SU-DHL-6 (cell line): ENCODE results near the gene ATP6V0D1.
"Not testable (repeated sequence)": the region's sequence is repeated elsewhere in the genome, so short reads cannot be mapped to it uniquely, and the experiment has no call there.

Experiments
- H2AFZ ChIP-seq: fragments of 200-600 bp; sonication (generic); 2 replicates; pipeline ENCODE4 v1.6.1; 2014; ENCODE audit warnings: low read depth, mild to moderate bottlenecking, moderate library complexity, mixed read lengths, antibody characterized with exemption, low read length; ENCODE audit not compliant: severe bottlenecking
- H3F3A ChIP-seq: fragments of 200-600 bp; shearing (Covaris generic); 2 replicates; pipeline ENCODE4 v1.6.0; 2016; ENCODE audit warnings: antibody characterized with exemption, mild to moderate bottlenecking; ENCODE audit not compliant: insufficient read depth
- H3K27ac ChIP-seq: fragments of 200-600 bp; sonication (generic); 2 replicates; pipeline ENCODE4 v1.5.1; 2016; ENCODE audit warnings: low read depth, mild to moderate bottlenecking, low read length, moderate library complexity, mixed read lengths
- H3K27me3 ChIP-seq: fragments of 200-600 bp; sonication (generic), shearing (Covaris generic); 2 replicates; pipeline ENCODE4 v1.6.0; 2014; ENCODE audit warnings: mild to moderate bottlenecking, low read length
- H3K36me3 ChIP-seq: fragments of 200-600 bp; sonication (generic); 2 replicates; pipeline ENCODE4 v1.6.1; 2014; ENCODE audit warnings: mild to moderate bottlenecking, low read length, mixed read lengths
- H3K4me2 ChIP-seq: fragments of 300-600, 200-600 bp; shearing (Covaris generic), sonication (generic); 2 replicates; pipeline ENCODE4 v1.6.0; 2014; ENCODE audit warnings: low read length, low read depth, mild to moderate bottlenecking; ENCODE audit not compliant: poor library complexity, severe bottlenecking
- H3K4me3 ChIP-seq: fragments of 200-600 bp; sonication (generic); 2 replicates; pipeline ENCODE4 v1.5.1; 2014; ENCODE audit warnings: antibody characterized with exemption, low read length, mild to moderate bottlenecking, mixed read lengths; ENCODE audit not compliant: insufficient read depth, poor library complexity, severe bottlenecking
- H3K79me2 ChIP-seq: fragments of 200-600 bp; sonication (generic); 2 replicates; pipeline ENCODE4 v1.6.1; 2014; ENCODE audit warnings: mild to moderate bottlenecking, low read length, moderate library complexity; ENCODE audit not compliant: insufficient read depth
- H3K9ac ChIP-seq: fragments of 200-600 bp; sonication (generic); 2 replicates; pipeline ENCODE4 v1.7.0; 2014; ENCODE audit warnings: mild to moderate bottlenecking, low read length
- H3K9me2 ChIP-seq: fragments of 200-600 bp; sonication (generic); replicated peaks from 2 replicates; pipeline ENCODE4 v1.6.1; 2014; ENCODE audit warnings: low read length; ENCODE audit not compliant: insufficient read depth
- H3K9me3 ChIP-seq: fragments of 200-600 bp; sonication (generic); 2 replicates; pipeline ENCODE4 v1.6.1; 2014; ENCODE audit warnings: low read length, mixed read lengths; ENCODE audit not compliant: insufficient read depth
- H4K20me1 ChIP-seq: fragments of 200-600 bp; sonication (generic); 2 replicates; pipeline ENCODE4 v1.6.1; 2014; ENCODE audit warnings: low read depth, mild to moderate bottlenecking, antibody characterized with exemption, low read length, moderate library complexity, mixed read lengths
- EZH2phosphoT487 ChIP-seq: fragments of 200-600 bp; sonication (generic), shearing (Covaris generic); conservative IDR thresholded peaks from 2 replicates; pipeline ENCODE4 v1.6.1; 2018; ENCODE audit warnings: mild to moderate bottlenecking, antibody characterized with exemption, low read length, moderate library complexity, mixed read lengths
- TF ChIP-seq, protein P1 (sequence below): fragments of 200-600 bp; sonication (generic); IDR thresholded peaks from one replicate; pipeline ENCODE4 v1.5.1; 2017; ENCODE audit warnings: antibody characterized with exemption, mild to moderate bottlenecking, low read length, moderate library complexity; ENCODE audit not compliant: insufficient read depth, poor library complexity, severe bottlenecking

ATP6V0D1 gene

DNA sequence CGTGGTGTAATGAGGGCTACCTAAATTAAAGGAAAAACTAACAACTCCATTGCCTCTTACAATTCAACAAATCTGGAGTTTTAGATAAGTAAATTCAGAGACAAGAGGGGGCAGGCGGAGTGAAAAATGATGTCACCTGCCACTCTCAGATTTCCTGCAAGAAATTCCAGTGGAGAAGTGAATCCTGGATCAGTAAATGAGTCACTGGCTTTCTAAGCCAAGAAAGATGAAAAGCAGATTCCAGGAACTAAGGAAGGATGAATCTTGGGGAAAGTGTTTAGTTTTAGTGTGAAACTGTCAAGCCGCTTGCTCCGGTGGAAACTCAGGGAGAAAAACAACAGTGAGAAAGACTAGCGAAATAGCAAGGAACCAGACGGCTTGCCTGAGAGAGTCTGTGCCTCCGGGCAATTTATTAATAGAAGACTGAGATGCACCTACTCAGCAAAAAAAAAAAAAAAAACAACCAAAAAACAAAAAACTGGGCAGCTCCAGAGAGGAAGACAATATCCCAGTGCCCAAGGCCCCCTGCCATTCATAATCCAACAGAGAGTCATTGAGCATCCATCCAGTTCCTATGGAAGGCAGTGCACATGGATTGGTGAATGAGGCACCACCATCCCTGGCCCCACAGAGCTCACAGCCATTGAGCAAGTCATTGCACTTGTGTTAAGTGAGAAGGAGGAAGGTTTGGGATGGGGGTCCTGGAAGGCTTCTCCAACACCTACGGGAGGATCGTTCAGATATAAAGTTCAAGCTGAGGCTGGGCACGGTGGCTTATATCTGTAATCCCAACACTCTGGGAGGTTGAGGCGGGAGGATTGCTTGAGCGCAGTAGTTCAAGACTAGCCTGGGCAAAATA, 35.6 kb upstream of the ATP6V0D1 start:
- Histone ChIP-seq H3F3A (no peaks in the 10 kb centered on the region), H3K27ac (no peak overlapping the region), H2AFZ (no peak overlapping the region), H3K9ac (no peak overlapping the region), H3K4me3 (no peak overlapping the region), H3K79me2 (no peaks in the 10 kb centered on the region), H3K9me3 (no peaks in the 10 kb centered on the region), H3K9me2 (no peaks in the 10 kb centered on the region), H3K4me2 (no peak overlapping the region), H4K20me1 (no peaks in the 10 kb centered on the region), H3K27me3 (no peaks in the 10 kb centered on the region), H3K36me3 (no peaks in the 10 kb centered on the region)
- TF ChIP-seq, protein P1, sequence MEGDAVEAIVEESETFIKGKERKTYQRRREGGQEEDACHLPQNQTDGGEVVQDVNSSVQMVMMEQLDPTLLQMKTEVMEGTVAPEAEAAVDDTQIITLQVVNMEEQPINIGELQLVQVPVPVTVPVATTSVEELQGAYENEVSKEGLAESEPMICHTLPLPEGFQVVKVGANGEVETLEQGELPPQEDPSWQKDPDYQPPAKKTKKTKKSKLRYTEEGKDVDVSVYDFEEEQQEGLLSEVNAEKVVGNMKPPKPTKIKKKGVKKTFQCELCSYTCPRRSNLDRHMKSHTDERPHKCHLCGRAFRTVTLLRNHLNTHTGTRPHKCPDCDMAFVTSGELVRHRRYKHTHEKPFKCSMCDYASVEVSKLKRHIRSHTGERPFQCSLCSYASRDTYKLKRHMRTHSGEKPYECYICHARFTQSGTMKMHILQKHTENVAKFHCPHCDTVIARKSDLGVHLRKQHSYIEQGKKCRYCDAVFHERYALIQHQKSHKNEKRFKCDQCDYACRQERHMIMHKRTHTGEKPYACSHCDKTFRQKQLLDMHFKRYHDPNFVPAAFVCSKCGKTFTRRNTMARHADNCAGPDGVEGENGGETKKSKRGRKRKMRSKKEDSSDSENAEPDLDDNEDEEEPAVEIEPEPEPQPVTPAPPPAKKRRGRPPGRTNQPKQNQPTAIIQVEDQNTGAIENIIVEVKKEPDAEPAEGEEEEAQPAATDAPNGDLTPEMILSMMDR: no peak
- TF ChIP-seq EZH2phosphoT487: no peak

DNA sequence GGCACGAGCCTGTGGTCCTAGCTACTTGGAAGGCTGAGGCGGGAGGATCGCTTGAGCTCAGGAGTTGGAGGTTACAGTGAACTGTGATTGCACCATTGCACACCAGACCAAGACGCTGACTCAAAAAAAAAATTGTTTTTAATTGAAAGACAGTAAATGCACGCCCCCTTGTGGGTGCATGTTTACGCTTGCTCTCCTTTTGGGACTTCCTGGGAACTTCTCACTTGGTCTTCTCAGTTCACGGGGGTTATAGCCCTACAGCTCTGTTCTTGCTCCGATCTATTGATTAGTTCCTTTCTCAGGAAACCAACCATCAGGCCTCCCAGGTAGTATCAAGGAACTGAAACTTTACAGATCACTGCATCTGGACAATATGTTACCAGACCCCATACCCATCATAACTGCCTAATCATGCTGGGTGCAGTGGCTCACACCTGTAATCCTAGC, 33.4 kb upstream of the ATP6V0D1 start:
- Histone ChIP-seq H4K20me1 (no peaks in the 10 kb centered on the region), H3K36me3 (no peaks in the 10 kb centered on the region), H3K9me3 (no peaks in the 10 kb centered on the region), H3K9me2 (no peaks in the 10 kb centered on the region), H3F3A (no peaks in the 10 kb centered on the region), H3K79me2 (no peaks in the 10 kb centered on the region), H3K4me3 (no peak overlapping the region), H3K4me2 (peak overlapping the region; percentile 25), H3K9ac (no peak overlapping the region), H2AFZ (peak overlapping the region; percentile 95), H3K27ac (no peak overlapping the region), H3K27me3 (no peaks in the 10 kb centered on the region)
- TF ChIP-seq, protein P1: peak; percentile 49
- no peak for TF ChIP-seq EZH2phosphoT487

DNA sequence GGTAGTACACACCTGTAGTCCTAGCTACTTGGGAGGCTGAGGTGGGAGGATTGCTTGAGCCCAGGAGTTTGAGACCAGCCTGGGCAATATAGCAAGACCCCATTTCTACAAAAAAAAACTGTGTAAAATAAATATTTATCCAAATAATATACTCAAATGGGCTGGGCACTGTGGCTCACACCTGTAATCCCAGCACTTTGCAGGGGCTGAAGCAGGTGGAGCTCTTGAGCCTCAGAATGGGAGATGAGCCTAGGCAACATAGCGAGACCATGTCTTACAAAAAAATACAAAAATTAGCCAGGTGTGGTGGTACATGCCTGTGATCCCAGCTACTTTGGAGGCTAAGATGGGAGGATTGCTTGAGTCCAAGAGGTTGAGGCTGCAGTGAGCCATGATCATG, 32.9 kb upstream of the ATP6V0D1 start:
- H2AFZ ChIP-seq, H3K27ac ChIP-seq: not testable (repeated sequence)
- H3K4me2 ChIP-seq: peak overlapping the region; percentile 25

DNA sequence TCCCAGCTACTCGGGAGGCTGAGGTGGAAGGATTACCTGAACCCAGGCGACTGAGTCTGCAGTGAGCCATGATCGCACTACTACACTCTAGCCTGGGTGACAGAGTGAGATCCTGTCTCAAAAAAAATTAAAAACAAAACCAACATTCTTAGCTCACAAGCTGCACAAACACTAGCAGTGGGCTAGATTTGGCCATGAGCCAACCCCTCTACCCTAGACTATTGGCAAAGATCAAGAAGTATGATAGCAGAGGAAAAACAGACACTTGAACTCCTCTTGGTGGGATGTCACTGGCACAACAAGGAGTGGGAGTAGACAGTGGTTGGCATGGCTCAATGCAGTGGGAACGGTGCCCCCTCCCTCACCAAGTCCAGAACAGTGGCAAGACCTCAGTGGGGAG, 28.1 kb upstream of the ATP6V0D1 start:
- Histone ChIP-seq H3K9me2 (no peaks in the 10 kb centered on the region), H3F3A (0 out of 2 replicates have a peak, but pooled peaks cover 3% of the 10 kb centered on the region), H3K36me3 (no peaks in the 10 kb centered on the region), H3K9ac (no peak overlapping the region), H2AFZ (no peak overlapping the region), H3K79me2 (no peaks in the 10 kb centered on the region), H3K4me2 (no peak overlapping the region), H3K4me3 (no peak overlapping the region), H3K27ac (no peak overlapping the region), H3K9me3 (no peaks in the 10 kb centered on the region), H3K27me3 (no peaks in the 10 kb centered on the region), H4K20me1 (no peaks in the 10 kb centered on the region)
- TF ChIP-seq EZH2phosphoT487: no peak
- TF ChIP-seq, protein P1: no peak

More for the DNA sequence above, 32.9 kb upstream of the ATP6V0D1 start:
- not testable (repeated sequence) for H3K4me3 ChIP-seq, H3K79me2 ChIP-seq, H3K9ac ChIP-seq, H3K27me3 ChIP-seq, H3F3A ChIP-seq, H3K36me3 ChIP-seq, H3K9me3 ChIP-seq, H3K9me2 ChIP-seq, H4K20me1 ChIP-seq
